Amygdala (tissue), 56 donors: ENCODE results near the gene ERFL.

Experiments used
- DNase-seq, 56 donors: peaks; one replicate each; lab custom pipeline; 2025; lab: John Stamatoyannopoulos, UW

ERFL gene

GRCh38 chr19:41903193-41903953 lies 24.9 kb downstream of the ERFL start:
- no peak for DNase-seq

DNA sequence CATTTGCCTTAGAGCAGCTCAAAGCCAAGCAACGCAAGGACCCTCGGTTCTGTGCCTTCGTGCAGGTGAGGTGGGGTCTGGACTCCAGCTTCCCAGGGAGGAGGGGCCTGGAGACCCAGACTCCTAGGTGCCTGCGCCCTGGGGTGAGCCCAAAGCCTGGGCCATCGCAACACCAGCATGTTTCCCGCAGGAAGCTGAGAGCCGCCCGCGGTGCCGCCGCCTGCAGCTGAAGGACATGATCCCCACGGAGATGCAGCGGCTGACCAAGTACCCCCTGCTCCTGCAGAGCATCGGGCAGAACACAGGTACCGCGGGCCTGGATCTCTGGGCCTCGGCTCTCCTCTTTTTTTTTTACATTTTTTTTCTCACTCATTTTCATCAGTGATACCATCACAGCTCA lies 25.7 kb downstream of the ERFL start:
- DNase-seq: no peak

DNA sequence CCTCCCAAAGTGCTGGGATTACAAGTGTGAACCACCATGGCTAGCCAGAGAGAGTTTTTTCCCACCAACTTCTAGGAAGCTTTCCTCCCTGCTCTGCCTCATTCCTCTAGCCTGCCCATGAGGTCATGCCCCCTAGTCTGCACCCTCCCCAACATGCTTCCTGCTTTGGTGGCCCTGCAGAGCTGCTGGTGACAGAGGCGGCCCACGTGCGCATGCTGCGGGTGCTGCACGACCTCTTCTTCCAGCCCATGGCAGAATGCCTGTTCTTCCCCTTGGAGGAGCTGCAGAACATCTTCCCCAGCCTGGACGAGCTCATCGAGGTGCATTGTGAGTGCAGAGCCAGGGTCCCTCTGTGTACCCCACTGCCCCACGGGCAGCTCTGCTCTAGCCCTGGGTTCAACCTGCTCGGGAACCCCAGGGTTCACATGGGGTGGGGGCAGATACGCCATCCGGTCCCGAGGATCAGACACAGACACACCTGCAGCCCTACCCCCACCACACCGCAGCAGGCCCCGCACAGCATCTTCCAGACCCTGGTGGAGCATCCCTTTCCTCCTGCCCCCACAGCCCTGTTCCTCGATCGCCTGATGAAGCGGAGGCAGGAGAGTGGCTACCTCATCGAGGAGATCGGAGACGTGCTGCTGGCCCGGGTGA lies 26.4 kb downstream of the ERFL start:
- no peak for DNase-seq

DNA sequence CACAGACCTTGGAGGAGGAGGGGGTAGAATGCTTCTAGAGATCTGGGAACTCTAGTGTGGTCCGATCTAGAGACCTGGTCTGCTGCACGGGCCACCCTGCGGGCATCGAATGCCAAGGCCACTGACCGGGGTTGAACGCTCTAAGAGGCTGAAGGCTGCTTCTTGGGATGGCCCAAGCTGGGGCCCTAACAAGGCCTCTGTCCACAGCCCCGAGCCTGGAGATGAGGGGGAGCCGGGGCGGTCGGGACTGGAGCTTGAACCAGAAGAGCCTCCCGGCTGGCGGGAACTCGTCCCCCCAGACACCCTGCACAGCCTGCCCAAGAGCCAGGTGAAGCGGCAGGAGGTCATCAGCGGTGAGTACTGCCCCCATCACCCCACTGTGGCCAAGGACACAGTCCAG lies 30.0 kb downstream of the ERFL start:
- no peak for DNase-seq

GRCh38 chr19:41897820-41898219 lies 30.4 kb downstream of the ERFL start:
- no peak for DNase-seq

DNA sequence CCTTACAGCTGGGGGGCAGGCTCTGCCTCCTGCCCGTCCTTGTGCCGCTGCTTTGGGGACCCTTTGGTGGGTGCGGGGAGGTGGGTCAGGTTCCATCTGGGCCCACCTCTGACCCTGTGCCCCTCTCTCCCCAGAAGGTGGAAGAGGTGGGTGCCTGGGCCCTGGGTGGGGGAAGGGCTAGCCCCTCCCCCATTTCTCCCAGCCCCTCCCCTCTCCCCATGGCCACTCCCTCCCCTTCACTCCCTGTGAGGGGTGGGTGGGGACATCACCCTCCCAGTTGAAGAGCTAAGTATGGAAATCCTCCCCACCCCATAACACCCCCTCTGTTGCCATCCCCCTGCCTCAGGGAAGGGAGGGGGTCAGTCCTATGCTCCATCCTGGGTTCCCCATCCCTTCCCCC lies 31.1 kb downstream of the ERFL start:
- no peak for DNase-seq

DNA sequence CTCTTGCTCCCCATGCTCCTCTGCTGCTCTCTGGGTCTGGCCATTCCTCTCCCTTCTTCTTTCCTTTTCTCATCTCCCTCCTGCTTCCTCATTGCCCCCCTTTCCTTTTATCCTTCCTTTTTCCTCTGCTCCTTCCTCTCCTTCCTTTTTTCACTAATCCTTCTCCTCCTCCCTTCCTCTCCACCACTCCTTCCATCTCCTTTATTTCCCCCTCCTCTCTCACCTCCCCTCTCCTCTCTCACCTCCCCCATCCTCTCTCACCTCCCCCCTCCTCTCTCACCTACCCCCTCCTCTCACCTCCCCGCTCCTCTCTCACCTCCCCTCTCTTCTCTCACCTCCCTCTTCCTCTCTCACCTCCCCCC lies 31.7 kb downstream of the ERFL start:
- DNase-seq: no peak

GRCh38 chr19:41895745-41896580 lies 32.3 kb downstream of the ERFL start:
- DNase-seq: no peak

DNA sequence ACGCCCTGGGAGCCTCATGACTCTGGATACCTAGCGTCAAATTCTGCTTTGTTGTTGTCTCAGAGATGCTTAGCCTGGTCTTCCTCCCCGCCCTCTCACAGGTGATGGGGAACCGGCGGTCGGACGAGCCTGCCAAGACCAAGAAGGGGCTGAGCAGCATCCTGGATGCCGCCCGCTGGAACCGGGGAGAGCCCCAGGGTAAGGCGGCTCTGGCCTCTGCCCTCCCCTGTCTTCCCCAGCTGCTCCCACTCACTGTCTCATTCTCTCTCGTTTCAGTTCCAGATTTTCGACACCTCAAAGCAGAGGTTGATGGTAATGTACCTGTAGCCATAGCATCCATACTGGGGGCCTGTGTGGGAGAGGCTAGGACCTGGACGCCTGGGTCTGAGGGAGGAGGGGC lies 33.9 kb downstream of the ERFL start:
- no peak for DNase-seq

- no peak for DNase-seq
These were observed 34.4 kb downstream of the ERFL start for GRCh38 chr19:41893899-41894298.

- DNase-seq: no peak
These were observed 35.9 kb downstream of the ERFL start for GRCh38 chr19:41892173-41892902.

DNA sequence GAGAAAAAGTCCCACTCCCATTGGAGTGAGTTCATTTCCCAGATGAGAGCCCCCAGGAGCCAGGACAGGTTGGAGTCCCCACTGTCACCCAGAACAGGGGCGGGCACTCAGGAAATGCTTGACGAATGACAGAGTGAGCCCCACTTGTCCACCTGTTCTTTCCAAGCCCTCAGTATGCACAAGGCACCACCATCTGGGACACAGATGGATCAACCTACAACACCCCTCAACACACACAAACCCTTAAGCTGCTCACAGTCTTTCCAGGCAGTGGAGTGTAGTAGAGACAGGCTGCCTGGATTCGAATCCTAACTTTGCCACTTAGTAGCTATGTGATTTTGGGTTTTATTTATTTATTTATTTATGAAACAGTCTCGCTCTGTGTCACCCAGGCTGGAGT lies 37.3 kb downstream of the ERFL start:
- DNase-seq: no peak

DNA sequence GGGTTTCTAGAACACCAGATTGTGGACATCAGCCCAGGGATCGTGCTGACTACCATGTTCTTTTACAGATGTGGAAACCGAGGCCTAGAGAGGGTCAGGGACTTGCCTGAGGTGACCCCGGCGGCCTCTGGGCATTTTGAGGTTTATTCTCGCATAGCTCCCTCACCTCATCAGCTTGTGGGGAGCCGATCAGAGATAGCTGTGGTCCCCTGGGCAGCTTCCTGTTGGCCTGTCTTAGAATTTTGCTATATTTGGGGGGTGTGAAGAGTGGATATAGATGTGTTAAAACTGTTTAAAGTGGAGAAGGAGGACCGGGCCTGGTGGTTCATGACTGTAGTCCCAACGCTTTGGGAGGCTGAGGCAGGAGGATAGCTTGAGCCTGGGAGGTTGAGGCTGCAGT lies 38.4 kb downstream of the ERFL start:
- no peak for DNase-seq

- no peak for DNase-seq
These were observed 39.3 kb downstream of the ERFL start for GRCh38 chr19:41888926-41889325.

- peak in 39 of 56 donors; percentile 8 to 75 (median 41) for DNase-seq
These were observed 40.4 kb downstream of the ERFL start for GRCh38 chr19:41887711-41888382.

DNA sequence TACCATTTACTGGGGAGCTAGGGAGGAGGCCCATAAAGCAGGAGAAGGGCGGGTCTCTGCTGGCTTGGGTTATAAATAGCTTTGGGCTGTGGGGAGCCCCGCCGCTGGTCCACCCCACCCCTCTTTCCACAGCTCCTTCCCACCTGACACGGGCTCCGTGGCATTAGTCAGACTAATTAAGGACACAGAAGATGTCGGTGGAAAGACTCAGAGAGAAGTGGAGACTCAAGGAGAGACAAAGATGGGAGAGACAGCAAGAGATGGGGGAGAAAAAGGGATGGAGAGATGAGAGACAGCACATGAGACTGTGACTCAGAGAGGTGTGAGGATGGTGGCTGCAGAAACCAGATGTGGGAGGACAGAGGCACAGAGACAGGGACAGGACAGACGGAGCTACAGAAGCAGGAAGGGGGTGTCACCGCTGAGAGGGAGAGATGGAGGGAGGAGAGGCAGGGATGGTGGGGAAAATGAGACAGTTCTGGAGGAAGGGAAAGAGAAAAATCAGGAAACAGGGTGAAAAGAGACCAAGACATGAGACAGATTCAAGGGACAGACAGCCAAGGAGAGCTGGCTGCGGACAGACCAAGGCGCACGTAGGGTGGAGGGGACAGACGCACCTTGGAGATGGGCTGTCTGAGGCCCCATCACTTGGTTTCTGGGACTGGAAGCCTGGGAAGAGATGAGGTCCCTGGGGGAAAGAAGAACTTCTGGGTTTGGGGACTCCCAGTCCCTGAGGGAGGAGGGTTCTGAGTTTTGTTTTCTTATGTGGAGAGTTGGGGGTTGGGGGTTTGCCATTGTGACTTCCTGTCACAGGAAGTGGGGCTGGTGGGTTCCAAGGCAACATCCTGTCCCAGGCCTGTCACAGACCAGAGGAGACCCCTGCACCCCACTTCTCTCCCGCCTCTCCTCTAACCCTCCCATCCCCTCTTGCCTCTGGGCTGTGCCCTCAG lies 41.2 kb downstream of the ERFL start:
- no peak for DNase-seq

DNA sequence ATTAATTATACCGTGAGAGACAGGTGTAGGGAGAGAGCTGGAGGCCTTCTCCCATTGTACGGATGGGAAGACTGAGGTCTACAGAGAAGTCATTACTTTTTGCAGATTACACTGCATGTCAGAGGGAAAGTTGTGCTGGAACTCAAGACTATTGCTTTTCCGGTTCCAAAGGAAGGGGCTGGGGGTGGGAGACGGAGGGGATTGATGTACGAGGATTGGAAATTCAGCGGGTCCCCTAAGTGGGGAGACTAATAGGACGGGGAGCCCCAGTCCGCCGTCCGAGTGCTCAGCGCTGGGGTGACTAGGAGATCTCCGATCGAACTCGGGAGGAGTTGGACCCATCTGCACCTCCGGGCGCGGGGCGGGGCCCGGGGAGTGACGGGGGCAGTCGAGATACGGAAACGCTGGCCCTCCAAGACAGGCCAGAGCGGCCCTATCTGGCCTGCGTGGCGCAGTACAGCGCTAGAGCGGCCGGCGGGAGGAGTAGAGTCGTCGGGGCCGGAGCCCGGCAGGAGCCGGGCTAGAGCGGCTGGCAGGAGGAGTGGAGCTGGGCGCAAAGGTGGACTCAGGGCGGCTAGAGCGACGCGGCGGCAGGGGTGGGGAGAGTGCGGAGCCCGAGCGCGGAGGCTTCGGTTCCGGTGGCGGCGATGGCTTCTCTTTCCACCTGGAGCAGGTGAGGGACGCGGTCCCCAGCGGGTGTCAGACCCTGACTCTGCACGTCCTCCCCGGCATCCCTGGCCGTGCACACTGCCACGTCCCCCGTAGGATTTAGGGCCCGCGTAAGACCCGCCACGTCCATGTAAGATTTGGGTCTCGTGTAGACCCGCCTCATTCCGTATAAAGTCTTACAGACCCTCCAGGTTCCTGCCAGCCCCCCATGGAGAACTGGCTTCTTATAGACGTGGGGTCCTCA lies 44.2 kb downstream of the ERFL start:
- peak; percentile 38 to 98 (median 91) for DNase-seq

GRCh38 chr19:41883463-41883820 lies 44.8 kb downstream of the ERFL start:
- no peak for DNase-seq
